ENCODE data around the gene CPAMD8.

GRCh38 chr19:16875584-16876555, 150.7 kb downstream of the CPAMD8 start:
- TF ChIP-seq CTCF (IDR thresholded peaks at IDR 0.05) (no peak), POLR2AphosphoS5 (IDR thresholded peaks at IDR 0.05) (no peak), EP300 (IDR thresholded peaks at IDR 0.05) (no peak), POLR2A (IDR thresholded peaks at IDR 0.05) (no peak)

Data from suprapubic skin (tissue), 4 donors.